ENCODE data around the gene BCAM. TPM values are rescaled to one million over a fixed set of nuclear protein-coding genes. Genes with fewer than 3 reads are reported as not detected.
A peak's percentile ranks its signal among the peaks of the same experiment; 100 is the strongest.

Gene BCAM, protein sequence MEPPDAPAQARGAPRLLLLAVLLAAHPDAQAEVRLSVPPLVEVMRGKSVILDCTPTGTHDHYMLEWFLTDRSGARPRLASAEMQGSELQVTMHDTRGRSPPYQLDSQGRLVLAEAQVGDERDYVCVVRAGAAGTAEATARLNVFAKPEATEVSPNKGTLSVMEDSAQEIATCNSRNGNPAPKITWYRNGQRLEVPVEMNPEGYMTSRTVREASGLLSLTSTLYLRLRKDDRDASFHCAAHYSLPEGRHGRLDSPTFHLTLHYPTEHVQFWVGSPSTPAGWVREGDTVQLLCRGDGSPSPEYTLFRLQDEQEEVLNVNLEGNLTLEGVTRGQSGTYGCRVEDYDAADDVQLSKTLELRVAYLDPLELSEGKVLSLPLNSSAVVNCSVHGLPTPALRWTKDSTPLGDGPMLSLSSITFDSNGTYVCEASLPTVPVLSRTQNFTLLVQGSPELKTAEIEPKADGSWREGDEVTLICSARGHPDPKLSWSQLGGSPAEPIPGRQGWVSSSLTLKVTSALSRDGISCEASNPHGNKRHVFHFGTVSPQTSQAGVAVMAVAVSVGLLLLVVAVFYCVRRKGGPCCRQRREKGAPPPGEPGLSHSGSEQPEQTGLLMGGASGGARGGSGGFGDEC
- 19.9 TPM for polyA plus RNA-seq (2013, experiment 1 of 2)
- polyA plus RNA-seq (2013, experiment 2 of 2): 20.0 TPM

DNA sequence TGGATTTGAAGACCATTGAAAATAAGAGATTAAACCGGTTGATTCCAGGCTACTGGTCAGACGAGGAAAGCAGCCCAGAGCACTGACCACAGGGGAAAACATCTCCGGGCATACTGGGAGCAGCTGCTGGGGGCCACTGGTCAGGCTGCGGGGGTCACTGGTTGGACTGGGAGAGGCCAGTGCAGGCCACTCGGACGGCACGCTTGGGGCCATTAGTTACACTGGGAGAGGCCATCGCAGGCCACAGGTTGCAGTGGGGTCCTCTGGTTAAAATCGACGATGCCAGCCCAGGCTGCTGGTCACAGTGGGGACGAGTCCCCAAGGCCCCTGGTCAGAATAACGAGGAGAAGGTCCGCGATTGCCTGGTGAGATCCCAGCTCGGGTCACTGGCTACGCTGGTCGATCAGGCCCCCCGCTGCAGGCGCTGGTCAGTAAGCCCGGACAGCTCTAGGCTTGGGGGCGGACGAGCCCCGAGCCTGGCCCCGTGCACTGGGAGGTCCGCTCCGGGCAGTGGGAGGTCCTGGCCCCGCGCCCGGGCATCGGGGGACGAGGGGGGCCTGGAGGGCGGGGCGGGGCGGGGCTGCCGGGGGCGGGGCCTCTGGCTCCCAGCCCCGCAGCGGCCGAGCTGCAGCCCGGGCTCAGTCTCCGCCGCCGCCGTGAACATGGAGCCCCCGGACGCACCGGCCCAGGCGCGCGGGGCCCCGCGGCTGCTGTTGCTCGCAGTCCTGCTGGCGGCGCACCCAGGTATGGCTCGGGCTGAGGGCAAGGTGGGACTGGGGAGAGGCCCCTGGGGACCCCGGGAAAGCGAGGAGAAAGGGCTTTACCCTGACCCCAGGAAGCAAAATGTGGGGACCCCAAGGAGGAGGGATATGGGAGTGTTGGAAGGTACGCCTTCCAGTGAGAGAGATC, at the start of gene BCAM:
TSS of gene BCAM (plus strand) at position 641 of the 909 bp plus-strand sequence. CDS start at position 663, 22 bp downstream.
- H3K27ac ChIP-seq (ENCODE audit: low read length, poor library complexity, severe bottlenecking): peak within 1 kb of the TSS; percentile 77

DNA sequence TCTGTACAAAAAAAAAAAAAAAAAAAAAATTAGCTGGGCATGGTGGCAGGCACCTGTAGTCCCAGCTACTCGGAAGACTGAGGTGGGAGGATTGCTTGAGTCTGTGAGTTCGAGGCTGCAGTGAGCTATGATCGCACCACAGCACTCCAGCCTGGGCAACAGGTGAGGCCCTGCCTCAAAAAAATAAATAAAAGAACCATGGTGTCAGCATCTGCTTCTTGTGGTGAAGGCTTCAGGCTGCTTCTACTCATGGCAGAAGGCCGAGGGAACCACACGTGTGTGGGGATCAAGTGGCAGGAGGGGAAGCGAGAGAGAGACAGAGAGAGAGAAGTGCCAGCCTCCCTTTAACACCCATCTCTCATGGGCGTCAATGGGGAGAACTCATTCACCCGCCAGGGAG, 46.9 kb upstream of the BCAM start:
- H4K8ac ChIP-seq (ENCODE audit: low read length): no peak overlapping the region
- no peak overlapping the region for H3K27ac ChIP-seq (ENCODE audit: low read length, poor library complexity, severe bottlenecking)
- no peak overlapping the region for H3K4me2 ChIP-seq (ENCODE audit: low read length, poor library complexity, severe bottlenecking)
- H2AK5ac ChIP-seq (ENCODE audit: low read length, severe bottlenecking): no peak overlapping the region
- H3K18ac ChIP-seq (ENCODE audit: low read depth in 1 of 2, low read length in 2 of 2): no peak overlapping the region
- no peak overlapping the region for H2BK5ac ChIP-seq (ENCODE audit: low read depth, low read length, poor library complexity, severe bottlenecking)
- peaks cover 24% of the 10 kb centered on the region for H3K4me1 ChIP-seq (ENCODE audit: control insufficient read depth, insufficient read depth, low read depth, low read length)
- H2BK12ac ChIP-seq (ENCODE audit: low read length in 2 of 2): no peak overlapping the region
- H3K27me3 ChIP-seq (ENCODE audit: control insufficient read depth in 1 of 2, insufficient read depth in 1 of 2, low read length in 2 of 2): no peaks in the 10 kb centered on the region
- peaks cover 25 to 32% of the 10 kb centered on the region in 2 experiments for H3K36me3 ChIP-seq (ENCODE audit: control insufficient read depth in 1 of 2, insufficient read depth in 2 of 2, low read depth in 1 of 2, low read length in 2 of 2)
- H3K14ac ChIP-seq (ENCODE audit: low read length in 2 of 2): no peak overlapping the region
- H3K9ac ChIP-seq (ENCODE audit: low read length): no peak overlapping the region
- peaks cover 2% of the 10 kb centered on the region for H3K79me1 ChIP-seq (replicated peaks; ENCODE audit: low read length, poor library complexity, severe bottlenecking)
- H3K4ac ChIP-seq (ENCODE audit: low read depth in 1 of 2, low read length in 2 of 2): no peak overlapping the region
- no peak for DNase-seq
- H2AFZ ChIP-seq (ENCODE audit: low read depth, low read length): no peak overlapping the region
- WGBS: 88% methylated on average over 8 of the region's 8 CpGs
- no peaks in the 10 kb centered on the region for H3K9me3 ChIP-seq (ENCODE audit: control insufficient read depth, low read length)
- no peak overlapping the region for H3K23ac ChIP-seq (ENCODE audit: low read length in 2 of 2)
- H3K4me3 ChIP-seq (ENCODE audit: insufficient read depth in 1 of 2, low read depth in 1 of 2, low read length in 2 of 2): no peak overlapping the region
- H4K91ac ChIP-seq (ENCODE audit: low read length): no peak overlapping the region
- H2BK120ac ChIP-seq (ENCODE audit: low read depth, low read length): no peak overlapping the region
- H2BK15ac ChIP-seq (ENCODE audit: low read depth, poor library complexity, severe bottlenecking): no peak overlapping the region

More for the DNA sequence above, at the start of gene BCAM:
- Histone ChIP-seq H4K8ac (ENCODE audit: low read length) (peak within 1 kb of the TSS; percentile 79), H3K18ac (ENCODE audit: low read depth in 1 of 2, low read length in 2 of 2) (peak within 1 kb of the TSS; percentile 85 to 93), H3K36me3 (ENCODE audit: control insufficient read depth in 1 of 2, insufficient read depth in 2 of 2, low read depth in 1 of 2, low read length in 2 of 2) (peaks cover 0 to 11% of the 10 kb centered on the region in 2 experiments), H2BK12ac (ENCODE audit: low read length in 2 of 2) (peak within 1 kb of the TSS; percentile 32 to 79), H3K9ac (ENCODE audit: low read length) (peak within 1 kb of the TSS; percentile 80), H3K4ac (ENCODE audit: low read depth in 1 of 2, low read length in 2 of 2) (peak within 1 kb of the TSS; percentile 62 to 78), H3K4me1 (ENCODE audit: control insufficient read depth, insufficient read depth, low read depth, low read length) (peaks cover 32% of the 10 kb centered on the region), H3K4me2 (ENCODE audit: low read length, poor library complexity, severe bottlenecking) (peak within 1 kb of the TSS; percentile 96), H2BK120ac (ENCODE audit: low read depth, low read length) (peak within 1 kb of the TSS; percentile 45), H2AFZ (ENCODE audit: low read depth, low read length) (peak within 1 kb of the TSS; percentile 90), H2AK5ac (ENCODE audit: low read length, severe bottlenecking) (peak within 1 kb of the TSS; percentile 49), H4K91ac (ENCODE audit: low read length) (peak within 1 kb of the TSS; percentile 75), H3K23ac (ENCODE audit: low read length in 2 of 2) (peak within 1 kb of the TSS in 1 of 2 experiments; percentile 95), H3K14ac (ENCODE audit: low read length in 2 of 2) (peak within 1 kb of the TSS in 1 of 2 experiments; percentile 88), H3K4me3 (ENCODE audit: insufficient read depth in 1 of 2, low read depth in 1 of 2, low read length in 2 of 2) (peak within 1 kb of the TSS; percentile 56 to 77), H2BK15ac (ENCODE audit: low read depth, poor library complexity, severe bottlenecking) (peak within 1 kb of the TSS; percentile 88), H3K9me3 (ENCODE audit: control insufficient read depth, low read length) (peaks cover 3% of the 10 kb centered on the region), H2BK5ac (ENCODE audit: low read depth, low read length, poor library complexity, severe bottlenecking) (peak within 1 kb of the TSS; percentile 53), H3K79me1 (replicated peaks; ENCODE audit: low read length, poor library complexity, severe bottlenecking) (no peaks in the 10 kb centered on the region), H3K27me3 (ENCODE audit: control insufficient read depth in 1 of 2, insufficient read depth in 1 of 2, low read length in 2 of 2) (peaks cover 3 to 11% of the 10 kb centered on the region in 2 experiments)
- WGBS: 2% methylated on average over 37 of the region's 59 CpGs
- peak; percentile 73 for DNase-seq

DNA sequence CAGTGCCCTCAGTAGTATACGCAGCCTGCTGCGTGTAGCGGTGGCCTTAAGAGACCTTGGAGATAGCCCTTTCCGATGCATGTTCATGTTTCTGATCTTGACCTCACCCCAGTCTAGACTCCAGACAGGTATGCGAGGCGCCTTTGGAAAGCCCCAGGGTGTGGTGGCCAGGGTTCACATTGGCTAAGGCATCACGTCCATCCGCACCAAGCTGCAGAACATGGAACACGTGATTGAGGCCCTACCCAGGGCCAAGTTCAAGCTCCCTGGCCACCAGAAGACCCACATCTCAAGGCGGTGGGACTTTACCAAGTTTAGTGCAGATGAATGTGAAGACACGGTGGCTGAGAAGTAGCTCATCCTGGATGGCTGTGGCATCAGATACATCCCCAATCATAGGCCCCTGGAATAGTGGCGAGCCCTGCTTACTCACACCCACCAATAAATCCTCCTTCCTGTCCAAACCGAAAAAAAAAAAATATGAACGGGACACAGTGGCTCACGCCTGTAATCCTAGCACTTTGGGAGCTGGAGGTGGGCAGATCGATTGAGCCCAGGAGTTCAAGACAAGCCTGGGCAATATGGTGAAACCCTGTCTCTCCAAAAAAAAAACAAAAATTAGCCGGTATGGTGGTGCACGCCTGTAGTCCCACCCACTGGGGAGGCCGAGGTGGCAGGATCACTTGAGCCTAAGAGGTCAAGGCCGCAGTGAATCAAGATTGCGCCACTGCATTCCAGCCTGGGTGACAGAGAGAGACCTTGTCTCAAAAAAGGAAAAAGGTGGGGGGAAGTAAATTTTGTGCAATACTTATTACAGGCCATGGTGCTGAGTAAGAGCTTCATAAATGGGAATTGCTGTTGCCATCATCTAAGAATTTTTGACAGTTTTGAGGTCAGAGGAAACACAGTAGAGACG, 43.6 kb upstream of the BCAM start:
- Histone ChIP-seq H3K4me1 (ENCODE audit: control insufficient read depth, insufficient read depth, low read depth, low read length) (peaks cover 5% of the 10 kb centered on the region), H2BK120ac (ENCODE audit: low read depth, low read length) (no peak overlapping the region), H2BK5ac (ENCODE audit: low read depth, low read length, poor library complexity, severe bottlenecking) (no peak overlapping the region), H3K27me3 (ENCODE audit: control insufficient read depth in 1 of 2, insufficient read depth in 1 of 2, low read length in 2 of 2) (no peaks in the 10 kb centered on the region), H3K9ac (ENCODE audit: low read length) (no peak overlapping the region), H3K36me3 (ENCODE audit: control insufficient read depth in 1 of 2, insufficient read depth in 2 of 2, low read depth in 1 of 2, low read length in 2 of 2) (peaks cover 3 to 9% of the 10 kb centered on the region in 2 experiments), H3K4me3 (ENCODE audit: insufficient read depth in 1 of 2, low read depth in 1 of 2, low read length in 2 of 2) (no peak overlapping the region), H3K9me3 (ENCODE audit: control insufficient read depth, low read length) (peaks cover 4% of the 10 kb centered on the region), H3K27ac (ENCODE audit: low read length, poor library complexity, severe bottlenecking) (no peak overlapping the region), H2BK15ac (ENCODE audit: low read depth, poor library complexity, severe bottlenecking) (peak overlapping the region; percentile 57), H4K8ac (ENCODE audit: low read length) (peak overlapping the region; percentile 41), H3K23ac (ENCODE audit: low read length in 2 of 2) (no peak overlapping the region), H2AFZ (ENCODE audit: low read depth, low read length) (no peak overlapping the region), H3K79me1 (replicated peaks; ENCODE audit: low read length, poor library complexity, severe bottlenecking) (no peaks in the 10 kb centered on the region), H3K4me2 (ENCODE audit: low read length, poor library complexity, severe bottlenecking) (no peak overlapping the region), H3K18ac (ENCODE audit: low read depth in 1 of 2, low read length in 2 of 2) (no peak overlapping the region), H4K91ac (ENCODE audit: low read length) (peak overlapping the region; percentile 43), H2AK5ac (ENCODE audit: low read length, severe bottlenecking) (no peak overlapping the region), H3K4ac (ENCODE audit: low read depth in 1 of 2, low read length in 2 of 2) (no peak overlapping the region), H3K14ac (ENCODE audit: low read length in 2 of 2) (no peak overlapping the region), H2BK12ac (ENCODE audit: low read length in 2 of 2) (peak overlapping the region; percentile 59 to 78)
- WGBS: 76% methylated on average over 22 of the region's 22 CpGs
- peak; percentile 45 for DNase-seq
